ENCODE measurements around the gene ZNF366. TPM values are rescaled to one million over a fixed set of nuclear protein-coding genes. Genes with fewer than 3 reads are reported as not detected.

ZNF366 gene
- total and polyA plus RNA-seq, 2 of the 13 experiments (the other 11 are each of a cell fraction or from before 2014, with no cell fraction given): not detected

DNA sequence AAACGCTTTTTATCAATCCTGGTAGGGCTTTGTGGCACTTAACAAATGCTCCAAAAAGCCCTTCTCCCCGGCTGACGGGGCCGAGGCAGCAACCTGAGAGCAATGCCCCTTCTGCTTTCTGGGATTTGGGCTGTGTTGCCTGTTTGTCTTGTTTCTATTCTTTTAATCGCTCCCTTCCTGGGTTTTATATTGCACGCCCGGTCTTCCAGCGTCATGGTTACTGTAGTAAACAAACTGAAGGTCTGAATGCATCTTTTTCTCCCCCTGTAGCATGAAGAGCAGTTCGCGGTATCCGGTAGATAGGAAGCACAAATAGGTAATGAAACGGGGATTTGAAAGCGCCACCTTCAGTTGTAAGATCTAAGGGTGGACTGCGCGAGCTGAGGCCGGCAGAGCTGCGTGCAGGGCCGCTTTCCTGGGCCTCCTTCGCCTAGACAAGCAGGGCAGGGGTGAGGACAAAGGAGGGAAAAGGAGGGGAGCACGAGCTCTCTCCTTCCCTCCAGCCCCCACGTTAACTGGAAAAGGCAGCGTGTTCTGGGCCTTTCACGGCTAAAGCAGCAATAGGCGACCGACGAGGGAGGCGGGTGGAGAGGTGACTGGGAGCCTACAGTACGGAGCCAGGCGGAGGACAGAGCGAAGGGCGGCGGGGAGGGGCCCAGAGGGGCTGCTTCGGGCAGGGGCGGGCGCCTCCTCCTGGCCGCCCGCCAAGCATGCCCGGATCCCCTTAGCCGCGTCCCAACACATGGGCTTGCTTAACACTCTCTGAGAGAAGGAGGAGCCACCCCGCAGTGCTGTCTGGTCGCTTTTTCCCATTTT, 49.3 kb upstream of the ZNF366 start (continued):
- no peak for TF ChIP-seq SOX13 (IDR thresholded peaks at IDR 0.05)
- no peak for TF ChIP-seq SOX13 (CRISPR knock-in tag; conservative IDR thresholded peaks at IDR 0.05 in 1 of 2, IDR thresholded peaks at IDR 0.05 in 1 of 2)
- TF ChIP-seq ZFP62 (CRISPR knock-in tag; IDR thresholded peaks at IDR 0.05): no peak
- peak; percentile 39 for TF ChIP-seq HNRNPLL (IDR thresholded peaks at IDR 0.05; ENCODE audit: low read depth, low read length, poor library complexity, severe bottlenecking)
- TF ChIP-seq ZNF101 (CRISPR knock-in tag; IDR thresholded peaks at IDR 0.05; ENCODE audit: borderline replicate concordance, low read depth): no peak
- no peak for TF ChIP-seq ZXDC (CRISPR knock-in tag; IDR thresholded peaks at IDR 0.05)
- peak; percentile 11; the same call in 1 of the 2 replicates for TF ChIP-seq ZNF891 (CRISPR knock-in tag; IDR thresholded peaks at IDR 0.05)
- TF ChIP-seq NFKBIZ (CRISPR knock-in tag; IDR thresholded peaks at IDR 0.05): no peak
- no peak for TF ChIP-seq NPAS2 (CRISPR knock-in tag; IDR thresholded peaks at IDR 0.05; ENCODE audit: borderline replicate concordance)
- TF ChIP-seq RFX1 (IDR thresholded peaks at IDR 0.05): no peak
- peak; percentile 28; the same call in 1 of the 2 replicates for TF ChIP-seq RAD21 (CRISPR knock-in tag; IDR thresholded peaks at IDR 0.05)
- no peak for TF ChIP-seq ZNF644 (CRISPR knock-in tag; IDR thresholded peaks at IDR 0.05; ENCODE audit: low read depth)
- no peak for TF ChIP-seq ZNF577 (CRISPR knock-in tag; IDR thresholded peaks at IDR 0.05; ENCODE audit: borderline replicate concordance, low read depth)
- no peak for TF ChIP-seq ZNF615 (CRISPR knock-in tag; IDR thresholded peaks at IDR 0.05; ENCODE audit: borderline replicate concordance)
- TF ChIP-seq PBX2 (CRISPR knock-in tag; IDR thresholded peaks at IDR 0.05): no peak
- TF ChIP-seq ZNF260 (CRISPR knock-in tag; IDR thresholded peaks at IDR 0.05; ENCODE audit: borderline replicate concordance, low read depth): no peak
- TF ChIP-seq, protein P1, sequence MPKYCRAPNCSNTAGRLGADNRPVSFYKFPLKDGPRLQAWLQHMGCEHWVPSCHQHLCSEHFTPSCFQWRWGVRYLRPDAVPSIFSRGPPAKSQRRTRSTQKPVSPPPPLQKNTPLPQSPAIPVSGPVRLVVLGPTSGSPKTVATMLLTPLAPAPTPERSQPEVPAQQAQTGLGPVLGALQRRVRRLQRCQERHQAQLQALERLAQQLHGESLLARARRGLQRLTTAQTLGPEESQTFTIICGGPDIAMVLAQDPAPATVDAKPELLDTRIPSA (CRISPR knock-in tag; IDR thresholded peaks at IDR 0.05; ENCODE audit: borderline replicate concordance): no peak
- TF ChIP-seq ZNF674 (CRISPR knock-in tag; IDR thresholded peaks at IDR 0.05; ENCODE audit: low read depth): no peak
- no peak for TF ChIP-seq RXRA (CRISPR knock-in tag; IDR thresholded peaks at IDR 0.05)
- TF ChIP-seq, protein P2, sequence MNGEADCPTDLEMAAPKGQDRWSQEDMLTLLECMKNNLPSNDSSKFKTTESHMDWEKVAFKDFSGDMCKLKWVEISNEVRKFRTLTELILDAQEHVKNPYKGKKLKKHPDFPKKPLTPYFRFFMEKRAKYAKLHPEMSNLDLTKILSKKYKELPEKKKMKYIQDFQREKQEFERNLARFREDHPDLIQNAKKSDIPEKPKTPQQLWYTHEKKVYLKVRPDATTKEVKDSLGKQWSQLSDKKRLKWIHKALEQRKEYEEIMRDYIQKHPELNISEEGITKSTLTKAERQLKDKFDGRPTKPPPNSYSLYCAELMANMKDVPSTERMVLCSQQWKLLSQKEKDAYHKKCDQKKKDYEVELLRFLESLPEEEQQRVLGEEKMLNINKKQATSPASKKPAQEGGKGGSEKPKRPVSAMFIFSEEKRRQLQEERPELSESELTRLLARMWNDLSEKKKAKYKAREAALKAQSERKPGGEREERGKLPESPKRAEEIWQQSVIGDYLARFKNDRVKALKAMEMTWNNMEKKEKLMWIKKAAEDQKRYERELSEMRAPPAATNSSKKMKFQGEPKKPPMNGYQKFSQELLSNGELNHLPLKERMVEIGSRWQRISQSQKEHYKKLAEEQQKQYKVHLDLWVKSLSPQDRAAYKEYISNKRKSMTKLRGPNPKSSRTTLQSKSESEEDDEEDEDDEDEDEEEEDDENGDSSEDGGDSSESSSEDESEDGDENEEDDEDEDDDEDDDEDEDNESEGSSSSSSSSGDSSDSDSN (CRISPR knock-in tag; IDR thresholded peaks at IDR 0.05): peak; percentile 82
- TF ChIP-seq KAT7 (CRISPR knock-in tag; IDR thresholded peaks at IDR 0.05; ENCODE audit: borderline replicate concordance): no peak
- TF ChIP-seq SAP130 (CRISPR knock-in tag; IDR thresholded peaks at IDR 0.05; ENCODE audit: low read depth): peak; percentile 23; the same call in 1 of the 2 replicates
- TF ChIP-seq SP1 (IDR thresholded peaks at IDR 0.05): no peak
- no peak for TF ChIP-seq SP1 (CRISPR knock-in tag; IDR thresholded peaks at IDR 0.05)

Measured in HepG2 (cell line).